Heart right ventricle (tissue), 16 donors: ENCODE measurements around the gene TLL1. TPM values are rescaled to one million over a fixed set of nuclear protein-coding genes. Genes with fewer than 3 reads are reported as not detected.

Experiments used
- ATAC-seq, 8 donors: fragments of 200-7000 bp; cut with Tn5 transposase; one replicate each; pipeline ENCODE4 v1.9.1; 2020; ENCODE audit warnings: mild to moderate bottlenecking in 8 of 8, moderate library complexity in 8 of 8, moderate number of reproducible peaks in 1 of 8
- DNase-seq, 2 donors: peaks; one replicate each; pipeline ENCODE4 v3.0.0-alpha.2; 2020
- H3K27ac ChIP-seq, 10 donors: fragments of 200-600 bp; sonication (generic) in 2 of 10; one replicate each; pipeline versions ENCODE4 v1.5.0 to v1.8.0; 2020 to 2022; ENCODE audit warnings: mild to moderate bottlenecking in 3 of 10
- H3K27me3 ChIP-seq, 7 donors: fragments of 200-600 bp; one replicate each; pipeline ENCODE4 v1.8.0; 2021 to 2022; ENCODE audit warnings: mild to moderate bottlenecking in 2 of 7
- H3K36me3 ChIP-seq, 9 donors: fragments of 200-600 bp; sonication (generic) in 1 of 9; one replicate each; pipeline versions ENCODE4 v1.5.0 to v1.8.0; 2020 to 2022; ENCODE audit warnings: mild to moderate bottlenecking in 2 of 9
- H3K4me1 ChIP-seq, 9 donors: fragments of 200-600 bp; sonication (generic) in 1 of 9; one replicate each; pipeline versions ENCODE4 v1.5.0 to v1.8.0; 2020 to 2022; ENCODE audit warnings: mild to moderate bottlenecking in 4 of 9
- H3K4me3 ChIP-seq, 10 donors: fragments of 200-600 bp; sonication (generic) in 2 of 10; one replicate each; pipeline versions ENCODE4 v1.5.0 to v1.8.0; 2020 to 2022; ENCODE audit warnings: mild to moderate bottlenecking in 7 of 10, moderate library complexity in 2 of 10
- H3K9me3 ChIP-seq, 11 donors: fragments of 200-600 bp in 10 of 11; sonication (generic) in 2 of 11; one replicate each; pipeline versions ENCODE4 v1.5.0 to v1.8.0; 2013 to 2022; ENCODE audit warnings: mild to moderate bottlenecking in 2 of 11, control low read depth in 1 of 11, moderate library complexity in 1 of 11
- CTCF ChIP-seq, 9 donors: fragments of 200-600 bp; sonication (generic) in 2 of 9; IDR thresholded peaks; one replicate each; pipeline versions ENCODE4 v1.5.0 to v1.8.0; 2021 to 2022; ENCODE audit warnings: antibody characterized with exemption in 9 of 9, mild to moderate bottlenecking in 5 of 9, moderate library complexity in 1 of 9
- WGBS, 2 donors: extraction: QIAGEN DNeasy Blood & Tissue Kit; methylation state at CpG; one replicate each; pipeline ENCODE4 v1.1.7; 2013; ENCODE audit warnings: inconsistent platforms in 1 of 2; 5-methylcytosine and 5-hydroxymethylcytosine counted together
- intact Hi-C, 10 donors: fragments of 100-400 bp; cut with DNase I; formaldehyde crosslinking; loops; one replicate each; pipeline versions ENCODE4 v1.11.1 to v1.14.2; 2022
- polyA plus RNA-seq, 2 donors: library from polyadenylated mRNA; stranded (reverse); fragments of 200-250 nt; gene quantifications; one replicate each; pipeline ENCODE4 v1.2.3, GENCODE V29; 2013
- total RNA-seq, 10 donors: library from RNA; stranded (reverse); fragmentation: NEBNext Ultra II Directional in 3 of 10; extraction: Animal tissue kit (Norgen Biotek cat#: 25700) in 3 of 10; gene quantifications; one replicate each; pipeline versions ENCODE4 v1.2.1 to v1.2.4, GENCODE V29; 2021 to 2023
- donor health status: Arrhythmogenic right ventricular cardiomyopathy.
- donor health status: ischemic (EF 13 %, LVEDD 7.1; RV severe dilation, severe dysfunction).
- donor health status: healthy with polysubstance abuse.
- donor health status: DM: no; HTN: yes; CAD: no.
- donor health status: DM: no; HTN: no; CAD: no.
- donor health status: ischemic (EF 25% LVEDD 6.9; RV normal size, moderate dysfunction).
- donor health status: ischemic (EF 25% LVEDD 5.7; RV mildly dilated, moderate dysfunction).
- donor health status: healthy.
- donor health status: DM: yes; HTN: yes; CAD: no.
- donor health status: Ischemic cardiomyopathy.
- donor health status: ischemic (EF 35%, LVEDD 5.7; RV mildly dilated, moderate dysfunction).
- donor health status: nonischemic (EF 11% LVEDD 7.7; RV severe dilation, severe dysfunction).
- donor health status: DM: yes; HTN: yes; CAD: no.
- donor health status: PGD.
- donor health status: ischemic (EF 29% LVEDD 5.4; RV normal size, mild dysfunction).
- donor health status: nonischemic (EF 23%, LVEDD 6.1; RV moderate dilation, normal function).

The TLL1 gene
- total and polyA plus RNA-seq, 12 donors, result 0.17 to 2.3 (median 0.71) TPM

GRCh38 chr4:165879641-165880040, 6.6 kb downstream of the TLL1 start:
- DNase-seq (no peak), ATAC-seq (no peak)
- Histone ChIP-seq H3K27me3 (peaks cover 0 to 15% (median 3%) of the 10 kb centered on the region in 7 donors), H3K9me3 (no peaks in the 10 kb centered on the region), H3K4me3 (no peak overlapping the region), H3K36me3 (no peaks in the 10 kb centered on the region), H3K27ac (no peak overlapping the region), H3K4me1 (peaks cover 0 to 7% (median 5%) of the 10 kb centered on the region in 9 donors)
- intact Hi-C loops, result loop anchor here in 2 of 10 donors (10.0 kb wide), 2 partner anchors 205 to 345 kb away; no protein-coding TSS in a partner anchor
- no peak for TF ChIP-seq CTCF (IDR thresholded peaks at IDR 0.05)
- 46 to 54% methylated on average over 3 of the region's 3 CpGs for WGBS, 2 donors

GRCh38 chr4:165894159-165894558, 21.1 kb downstream of the TLL1 start:
- intact Hi-C loops, result no loop called here
- no peaks in the 10 kb centered on the region for H3K4me1 ChIP-seq
- peaks cover 0 to 51% (median 4%) of the 10 kb centered on the region in 11 donors for H3K9me3 ChIP-seq
- ATAC-seq, result no peak
- no peaks in the 10 kb centered on the region for H3K36me3 ChIP-seq
- TF ChIP-seq CTCF (IDR thresholded peaks at IDR 0.05), result no peak
- no peak for DNase-seq
- 84 to 91% methylated on average over 1 of the region's 1 CpG for WGBS, 2 donors
- H3K27ac ChIP-seq, result no peak overlapping the region
- no peak overlapping the region for H3K4me3 ChIP-seq
- no peaks in the 10 kb centered on the region for H3K27me3 ChIP-seq

- intact Hi-C loops, result no loop called here
- ATAC-seq (peak in 4 of 8 donors; percentile 35 to 79 (median 59)), DNase-seq (no peak)
- H3K4me1 ChIP-seq, result peaks cover 0 to 18% (median 0%) of the 10 kb centered on the region in 9 donors
- no peaks in the 10 kb centered on the region for H3K27me3 ChIP-seq
- peak overlapping the region in 7 of 10 donors; percentile 5 to 69 (median 59) for H3K27ac ChIP-seq
- H3K9me3 ChIP-seq, result peaks cover 0 to 6% (median 0%) of the 10 kb centered on the region in 11 donors
- no peak overlapping the region for H3K4me3 ChIP-seq
- WGBS, 2 donors, result 34 to 46% methylated on average over 6 of the region's 6 CpGs
- TF ChIP-seq CTCF (IDR thresholded peaks at IDR 0.05), result no peak
- no peaks in the 10 kb centered on the region for H3K36me3 ChIP-seq
Observed at GRCh38 chr4:165905405-165906027, 32.5 kb downstream of the TLL1 start.

- peak in 2 of 8 donors; percentile 56 to 70 for ATAC-seq
- Histone ChIP-seq H3K4me3 (no peak overlapping the region), H3K27me3 (no peaks in the 10 kb centered on the region), H3K9me3 (no peaks in the 10 kb centered on the region), H3K4me1 (peaks cover 0 to 18% (median 0%) of the 10 kb centered on the region in 9 donors), H3K27ac (peak overlapping the region in 7 of 10 donors; percentile 5 to 69 (median 59)), H3K36me3 (no peaks in the 10 kb centered on the region)
- 70 to 85% methylated on average over 1 of the region's 1 CpG for WGBS, 2 donors
- intact Hi-C loops, result no loop called here
- DNase-seq, result peak in 1 of 2 donors; percentile 19
- TF ChIP-seq CTCF (IDR thresholded peaks at IDR 0.05), result no peak
Observed at GRCh38 chr4:165906272-165906671, 33.2 kb downstream of the TLL1 start.
